Measurements from ENCODE around the gene CHRNA4. TPM values are rescaled to one million over a fixed set of nuclear protein-coding genes. Genes with fewer than 3 reads are reported as not detected.
"Not testable (repeated sequence)": the region's sequence is repeated elsewhere in the genome, so short reads cannot be mapped to it uniquely, and the experiment has no call there.

CHRNA4 gene
- total RNA-seq, 1 donor from 2014 or later: 0.38 TPM

- Histone ChIP-seq H3K27ac (replicated peaks) (no peak overlapping the region), H3K9me3 (replicated peaks) (no peaks in the 10 kb centered on the region), H3K4me1 (peaks cover 7% of the 10 kb centered on the region), H3K4me3 (no peak overlapping the region), H3K27me3 (ENCODE audit: low read depth) (peaks cover 64% of the 10 kb centered on the region), H3K36me3 (no peaks in the 10 kb centered on the region)
- intact Hi-C loops (cut with micrococcal nuclease): loop anchor here (5.0 kb wide), 1 partner anchor 74 kb away; no protein-coding TSS in a partner anchor
- DNase-seq: peak; percentile 7
- TF ChIP-seq CTCF (IDR thresholded peaks at IDR 0.05; ENCODE audit: borderline replicate concordance): no peak
Observed at GRCh38 chr20:63308218-63308911, 52.8 kb downstream of the CHRNA4 start.

GRCh38 chr20:63307538-63308217 is 53.5 kb downstream of the CHRNA4 start:
- peaks cover 4% of the 10 kb centered on the region for H3K9me3 ChIP-seq (replicated peaks)
- H3K36me3 ChIP-seq: no peaks in the 10 kb centered on the region
- H3K27ac ChIP-seq (replicated peaks): no peak overlapping the region
- intact Hi-C loops (cut with micrococcal nuclease): loop anchor here (5.0 kb wide), 1 partner anchor 75 kb away; no protein-coding TSS in a partner anchor
- DNase-seq: peak; percentile 11
- peaks cover 63% of the 10 kb centered on the region for H3K27me3 ChIP-seq (ENCODE audit: low read depth)
- no peak for TF ChIP-seq CTCF (IDR thresholded peaks at IDR 0.05; ENCODE audit: borderline replicate concordance)
- no peak overlapping the region for H3K4me3 ChIP-seq
- peaks cover 7% of the 10 kb centered on the region for H3K4me1 ChIP-seq

DNA sequence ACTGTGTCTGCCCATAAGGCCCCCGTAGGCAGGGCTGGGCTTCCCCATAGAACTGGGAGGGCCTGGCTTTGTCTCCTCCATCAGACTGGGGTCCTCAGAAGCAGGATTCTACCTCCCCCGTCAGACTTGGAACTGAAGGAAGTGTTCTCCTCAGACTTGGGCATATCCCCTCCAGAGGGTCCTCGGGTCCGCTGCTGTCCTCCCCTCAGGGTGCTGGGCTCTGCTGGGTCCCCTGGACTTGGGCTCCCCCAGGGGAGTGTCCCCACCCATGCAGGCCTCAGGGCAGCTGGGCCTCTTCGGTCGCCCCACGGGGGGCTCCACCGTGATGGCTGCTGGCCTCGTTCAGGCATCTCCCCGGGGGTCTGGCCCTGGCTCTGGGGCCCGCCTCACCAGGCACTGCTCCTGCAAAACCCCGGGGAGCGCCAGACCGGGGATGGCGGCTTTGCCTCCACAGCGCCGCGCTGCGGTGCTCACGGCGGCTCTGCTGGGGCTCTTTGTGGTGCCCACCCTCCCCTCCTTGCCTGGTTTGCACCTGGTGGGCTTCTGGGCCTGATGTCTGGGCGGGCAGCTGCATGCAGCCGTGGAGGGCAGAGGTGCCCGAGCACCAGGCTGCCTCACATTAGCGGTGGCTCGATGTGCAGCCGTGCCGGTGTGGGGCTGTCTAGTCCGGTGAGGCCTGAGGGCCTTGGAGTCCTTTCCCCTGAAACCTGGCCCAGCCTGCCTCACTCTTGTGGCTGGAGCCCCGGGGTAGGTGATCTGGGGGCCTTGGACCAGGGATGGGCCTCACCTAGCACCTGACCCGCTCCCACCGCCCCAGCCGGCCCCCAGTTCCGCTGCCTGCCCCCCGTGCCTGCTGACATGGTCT is 54.2 kb downstream of the CHRNA4 start:
- peaks cover 7% of the 10 kb centered on the region for H3K4me1 ChIP-seq
- H3K27ac ChIP-seq (replicated peaks): no peak overlapping the region
- no peak overlapping the region for H3K4me3 ChIP-seq
- peak; percentile 6 for DNase-seq
- TF ChIP-seq CTCF (IDR thresholded peaks at IDR 0.05; ENCODE audit: borderline replicate concordance): no peak
- H3K9me3 ChIP-seq (replicated peaks): peaks cover 12% of the 10 kb centered on the region
- intact Hi-C loops (cut with micrococcal nuclease): loop anchor here (5.0 kb wide), 1 partner anchor 75 kb away; no protein-coding TSS in a partner anchor
- peaks cover 60% of the 10 kb centered on the region for H3K27me3 ChIP-seq (ENCODE audit: low read depth)
- no peaks in the 10 kb centered on the region for H3K36me3 ChIP-seq

DNA sequence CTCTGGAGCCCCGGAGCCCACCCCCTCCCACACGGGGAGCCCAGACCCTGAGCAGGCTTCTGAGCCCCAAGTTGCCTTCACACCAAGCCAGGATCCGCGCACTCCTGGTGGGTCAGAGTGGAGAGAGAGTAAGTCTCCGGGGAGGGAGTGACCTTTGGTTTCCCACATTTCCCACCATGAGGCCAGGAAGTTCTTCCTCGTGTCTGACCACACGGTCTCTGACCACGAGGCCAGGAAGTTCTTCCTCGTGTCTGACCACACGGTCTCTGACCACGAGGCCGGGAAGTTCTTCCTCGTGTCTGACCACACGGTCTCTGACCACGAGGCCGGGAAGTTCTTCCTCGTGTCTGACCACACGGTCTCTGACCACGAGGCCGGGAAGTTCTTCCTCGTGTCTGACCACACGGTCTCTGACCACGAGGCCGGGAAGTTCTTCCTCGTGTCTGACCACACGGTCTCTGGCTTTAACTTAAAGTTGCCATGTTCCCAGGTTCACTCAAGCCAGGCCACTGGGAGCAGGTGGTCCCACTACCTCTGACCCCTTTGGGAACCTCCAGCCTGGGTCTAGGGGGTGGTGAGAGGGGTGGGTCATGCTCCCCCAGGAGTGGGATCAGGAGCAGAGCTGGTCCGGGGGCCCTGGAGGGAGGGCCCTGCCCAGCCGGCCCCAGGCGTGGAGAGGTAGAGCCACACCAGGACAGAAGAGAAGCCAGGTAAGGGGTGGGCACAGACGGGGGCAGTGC is 55.0 kb downstream of the CHRNA4 start:
- not testable (repeated sequence) for H3K27ac ChIP-seq (replicated peaks); H3K4me1 ChIP-seq; H3K36me3 ChIP-seq; DNase-seq; H3K4me3 ChIP-seq
- H3K9me3 ChIP-seq (replicated peaks): peaks cover 20% of the 10 kb centered on the region
- H3K27me3 ChIP-seq (ENCODE audit: low read depth): peaks cover 65% of the 10 kb centered on the region
- intact Hi-C loops (cut with micrococcal nuclease): loop anchor here (5.0 kb wide), 1 partner anchor 76 kb away; no protein-coding TSS in a partner anchor

DNA sequence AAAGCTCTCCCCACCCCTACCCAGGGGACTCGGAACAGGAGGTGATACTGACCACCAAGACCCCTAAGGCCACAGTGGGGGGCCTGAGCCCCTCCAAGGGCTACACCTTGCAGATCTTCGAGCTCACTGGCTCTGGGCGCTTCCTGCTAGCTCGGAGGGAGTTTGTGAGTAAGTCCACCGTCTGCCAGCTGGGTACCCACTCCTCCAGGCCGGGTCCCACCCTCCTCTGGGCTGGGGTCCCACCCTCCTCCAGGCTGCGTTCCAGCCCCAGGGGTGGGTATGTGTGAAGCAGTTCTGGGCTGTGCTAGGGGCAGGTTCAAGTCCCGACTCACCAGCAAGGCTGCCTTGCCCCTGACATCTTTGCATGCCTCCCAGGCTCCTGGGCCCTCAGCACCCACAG is 55.8 kb downstream of the CHRNA4 start:
- no peak overlapping the region for H3K27ac ChIP-seq (replicated peaks)
- intact Hi-C loops (cut with micrococcal nuclease): loop anchor here (5.0 kb wide), 1 partner anchor 77 kb away; no protein-coding TSS in a partner anchor
- H3K27me3 ChIP-seq (ENCODE audit: low read depth): peaks cover 68% of the 10 kb centered on the region
- peaks cover 27% of the 10 kb centered on the region for H3K9me3 ChIP-seq (replicated peaks)
- H3K4me3 ChIP-seq: no peak overlapping the region
- DNase-seq: no peak
- TF ChIP-seq CTCF (IDR thresholded peaks at IDR 0.05; ENCODE audit: borderline replicate concordance): no peak
- H3K36me3 ChIP-seq: no peaks in the 10 kb centered on the region
- H3K4me1 ChIP-seq: peaks cover 7% of the 10 kb centered on the region
